Cardiac muscle cell (in vitro differentiated cells and primary cell): ENCODE data around the gene CACNG4. TPM values are rescaled to one million over a fixed set of nuclear protein-coding genes. Genes with fewer than 3 reads are reported as not detected.

Experiments
- DNase-seq, 2 donors: peaks; one replicate each; pipeline versions ENCODE4 v3.0.0 to v3.0.0-alpha.2; 2010 to 2017; ENCODE audit warnings: low read depth in 1 of 2, low spot score in 1 of 2
- H3K27ac ChIP-seq: fragments of 200-600 bp; sonication (generic); 2 replicates; pipeline ENCODE4 v1.5.1; 2016
- H3K27me3 ChIP-seq: fragments of 200-600 bp; sonication (generic); 2 replicates; pipeline ENCODE4 v1.6.0; 2016; ENCODE audit warnings: control low read depth
- H3K36me3 ChIP-seq: fragments of 200-600 bp; sonication (generic); 2 replicates; pipeline ENCODE4 v1.5.1; 2016; ENCODE audit warnings: control low read depth
- H3K4me1 ChIP-seq: fragments of 200-600 bp; sonication (generic); 2 replicates; pipeline ENCODE4 v1.8.1; 2017; ENCODE audit warnings: low read depth, mild to moderate bottlenecking, mixed run types
- H3K4me3 ChIP-seq: fragments of 200-600 bp; sonication (generic); 2 replicates; pipeline ENCODE4 v1.5.1; 2016; ENCODE audit warnings: mild to moderate bottlenecking
- H3K9me3 ChIP-seq: fragments of 200-600 bp; sonication (generic); 2 replicates; pipeline ENCODE4 v1.5.1; 2017; ENCODE audit warnings: low read depth, mild to moderate bottlenecking, control low read depth
- CTCF ChIP-seq: IDR thresholded peaks from 2 replicates; pipeline ENCODE4 v1.5.1; 2012; ENCODE audit warnings: low read depth, mild to moderate bottlenecking, low read length
- polyA plus RNA-seq: library from polyadenylated mRNA; unstranded; fragments of >200 nt; fragmentation: Nextera tagmentation; extraction: Ambion mirVana; gene quantifications from 2 replicates; pipeline ENCODE4 v1.2.1, GENCODE V29; 2016
- total RNA-seq: library from RNA; depleted of rRNA; stranded (reverse); fragments of >200 nt; gene quantifications from 2 replicates; pipeline ENCODE4 v1.2.3, GENCODE V29; 2016

The CACNG4 gene
- total and polyA plus RNA-seq, 2 experiments from 2014 or later = 1.2 TPM

GRCh38 chr17:67053438-67054000 is 89.0 kb downstream of the CACNG4 start:
- no peaks in the 10 kb centered on the region for H3K9me3 ChIP-seq
- H3K27me3 ChIP-seq = no peaks in the 10 kb centered on the region
- DNase-seq = no peak
- H3K36me3 ChIP-seq = no peaks in the 10 kb centered on the region
- no peak overlapping the region for H3K4me3 ChIP-seq
- H3K4me1 ChIP-seq = no peaks in the 10 kb centered on the region
- no peak overlapping the region for H3K27ac ChIP-seq
- no peak for TF ChIP-seq CTCF

DNA sequence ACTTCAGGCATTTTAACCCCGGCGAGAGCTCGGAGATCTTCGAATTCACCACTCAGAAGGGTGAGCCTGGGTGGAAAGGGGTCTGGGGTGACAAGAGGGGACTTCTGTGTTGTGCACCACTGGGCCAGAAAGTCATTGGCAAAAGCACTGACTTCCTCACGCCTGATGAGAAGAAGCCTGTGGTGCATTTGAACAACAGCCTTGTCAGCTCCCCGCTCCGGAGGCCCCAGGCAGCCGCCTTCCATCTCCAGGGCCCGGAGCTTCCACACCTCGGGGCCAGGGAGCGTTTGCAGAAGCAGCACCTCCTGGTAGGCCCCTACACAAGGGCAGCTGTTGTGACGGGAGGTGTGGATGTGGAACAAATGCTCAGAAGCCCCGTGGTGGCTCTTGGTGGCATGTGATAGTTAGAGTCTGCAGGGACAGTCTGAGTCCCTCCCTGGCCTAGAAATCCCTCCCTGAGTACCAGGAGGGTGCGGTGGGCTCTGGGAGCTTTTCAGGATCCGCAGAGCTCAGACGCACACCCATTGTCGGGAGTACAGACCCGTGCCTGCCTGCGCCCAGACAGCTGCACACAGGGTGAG is 89.6 kb downstream of the CACNG4 start:
- no peak for TF ChIP-seq CTCF
- H3K4me1 ChIP-seq = no peaks in the 10 kb centered on the region

DNA sequence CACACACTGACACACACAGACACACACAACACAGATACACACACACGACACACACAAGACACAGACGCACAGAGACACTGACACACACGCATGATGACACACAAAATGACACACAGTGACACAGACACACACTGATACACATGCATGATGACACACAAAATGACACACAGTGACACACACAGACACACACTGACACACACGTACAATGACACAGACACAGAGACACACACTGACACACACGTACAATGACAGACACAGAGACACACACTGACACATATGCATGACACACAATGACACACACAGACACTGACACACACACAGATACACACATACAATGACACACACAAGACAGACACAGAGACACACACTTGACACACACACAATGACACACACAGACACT is 90.1 kb downstream of the CACNG4 start:
- no peaks in the 10 kb centered on the region for H3K27me3 ChIP-seq
- no peak overlapping the region for H3K4me3 ChIP-seq
- no peaks in the 10 kb centered on the region for H3K9me3 ChIP-seq
- DNase-seq = no peak
- H3K27ac ChIP-seq = no peak overlapping the region
- H3K4me1 ChIP-seq = no peaks in the 10 kb centered on the region
- H3K36me3 ChIP-seq = no peaks in the 10 kb centered on the region
- no peak for TF ChIP-seq CTCF

More for the DNA sequence above, 89.6 kb downstream of the CACNG4 start:
- Histone ChIP-seq H3K36me3 (no peaks in the 10 kb centered on the region), H3K27me3 (no peaks in the 10 kb centered on the region), H3K9me3 (no peaks in the 10 kb centered on the region), H3K27ac (no peak overlapping the region), H3K4me3 (no peak overlapping the region)
- DNase-seq = no peak

GRCh38 chr17:67055041-67055443 is 90.5 kb downstream of the CACNG4 start:
- no peak for DNase-seq
- Histone ChIP-seq H3K36me3 (no peaks in the 10 kb centered on the region), H3K27me3 (no peaks in the 10 kb centered on the region), H3K4me3 (no peak overlapping the region), H3K9me3 (no peaks in the 10 kb centered on the region), H3K27ac (no peak overlapping the region), H3K4me1 (no peaks in the 10 kb centered on the region)
- no peak for TF ChIP-seq CTCF

GRCh38 chr17:67055811-67056745 is 91.6 kb downstream of the CACNG4 start:
- TF ChIP-seq CTCF = no peak
- Histone ChIP-seq H3K36me3 (no peaks in the 10 kb centered on the region), H3K27ac (no peak overlapping the region), H3K27me3 (no peaks in the 10 kb centered on the region), H3K4me3 (no peak overlapping the region), H3K4me1 (no peaks in the 10 kb centered on the region), H3K9me3 (no peaks in the 10 kb centered on the region)
- no peak for DNase-seq
